Activated naive CD8-positive, alpha-beta T cell treated with anti-CD3 and anti-CD28 coated beads, Interleukin-2, amount 50 U/mL, for 16 hours (primary cell): ENCODE measurements around the gene USP40.

Source experiments
- DNase-seq: peaks from one replicate; pipeline ENCODE4 v3.0.0-alpha.2; 2020; ENCODE audit warnings: low read depth, low spot score

Gene USP40

GRCh38 chr2:233474308-233475160 lies 92.0 kb downstream of the USP40 start:
- no peak for DNase-seq

- no peak for DNase-seq
Measured at GRCh38 chr2:233473878-233474277, 92.7 kb downstream of the USP40 start.

- no peak for DNase-seq
Measured at GRCh38 chr2:233473386-233473791, 93.2 kb downstream of the USP40 start.

GRCh38 chr2:233471291-233472035 lies 95.1 kb downstream of the USP40 start:
- DNase-seq = no peak

GRCh38 chr2:233470839-233471238 lies 95.7 kb downstream of the USP40 start:
- DNase-seq = no peak

GRCh38 chr2:233470011-233470687 lies 96.4 kb downstream of the USP40 start:
- DNase-seq = no peak

- no peak for DNase-seq
Measured at GRCh38 chr2:233469261-233470010, 97.1 kb downstream of the USP40 start.

- DNase-seq = no peak
Measured at GRCh38 chr2:233468741-233469110, 97.9 kb downstream of the USP40 start.

GRCh38 chr2:233468047-233468740 lies 98.4 kb downstream of the USP40 start:
- no peak for DNase-seq

- no peak for DNase-seq
Measured at GRCh38 chr2:233466991-233467603, 99.5 kb downstream of the USP40 start.

- DNase-seq = no peak
Measured at GRCh38 chr2:233464531-233465240, 101.9 kb downstream of the USP40 start.

- no peak for DNase-seq
Measured at GRCh38 chr2:233464056-233464455, 102.5 kb downstream of the USP40 start.

- DNase-seq = no peak
Measured at GRCh38 chr2:233463586-233463985, 103.0 kb downstream of the USP40 start.

GRCh38 chr2:233462826-233463470 lies 103.6 kb downstream of the USP40 start:
- DNase-seq = no peak

- DNase-seq = no peak
Measured at GRCh38 chr2:233462202-233462785, 104.3 kb downstream of the USP40 start.

- DNase-seq = no peak
Measured at GRCh38 chr2:233461481-233461891, 105.1 kb downstream of the USP40 start.

GRCh38 chr2:233460726-233461441 lies 105.7 kb downstream of the USP40 start:
- no peak for DNase-seq

- no peak for DNase-seq
Measured at GRCh38 chr2:233459426-233459825, 107.2 kb downstream of the USP40 start.
